ENCODE measurements around the gene TIMM13. TPM values are rescaled to one million over a fixed set of nuclear protein-coding genes. Genes with fewer than 3 reads are reported as not detected.

Gene TIMM13
- total and polyA plus RNA-seq, 8 donors = 37.7 to 71.8 (median 48.2) TPM

DNA sequence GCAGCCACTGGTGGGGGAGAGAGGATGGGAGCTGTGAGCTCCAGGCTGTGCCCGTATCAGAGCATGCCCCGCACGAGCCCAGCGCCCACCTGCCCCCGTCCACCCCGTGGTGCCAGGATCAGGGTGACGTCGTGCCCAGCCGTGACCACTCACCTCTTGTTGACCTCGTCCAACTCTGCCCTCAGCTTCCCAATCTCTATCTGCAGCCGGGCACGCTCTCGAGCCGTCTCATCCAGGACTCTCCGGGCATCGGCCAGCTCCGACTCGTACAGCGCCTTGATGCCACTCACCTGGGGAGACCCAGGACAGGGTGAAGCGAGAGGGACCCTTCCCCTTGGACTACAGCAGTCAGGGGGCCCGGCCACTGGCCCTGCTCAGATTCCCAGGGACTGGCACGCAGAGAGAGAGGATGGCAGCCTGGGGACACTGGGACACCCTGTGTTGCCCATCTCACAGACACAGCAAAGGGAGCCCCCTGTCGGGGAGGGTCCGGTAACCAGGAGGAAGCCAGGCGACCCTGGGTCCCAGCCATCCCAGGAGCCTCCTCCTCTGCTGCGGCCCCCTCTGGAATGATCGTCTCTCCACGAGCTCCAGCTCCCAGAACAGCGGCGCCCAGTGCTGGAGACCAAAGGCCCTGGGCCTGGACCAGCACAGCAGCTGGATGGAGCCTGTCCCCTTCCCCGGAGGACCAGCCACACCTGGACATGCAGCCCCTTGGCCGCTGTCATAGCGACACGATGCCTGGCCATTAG is 17.0 kb upstream of the TIMM13 start:
- H3K9me3 ChIP-seq = no peaks in the 10 kb centered on the region
- WGBS, 2 donors = 93 to 95% methylated on average over 34 of the region's 34 CpGs
- no peaks in the 10 kb centered on the region for H3K4me1 ChIP-seq
- intact Hi-C loops (cut with DNase I) = no loop called here
- no peaks in the 10 kb centered on the region for H3K27me3 ChIP-seq
- H3K36me3 ChIP-seq = no peaks in the 10 kb centered on the region
- no peak for FAIRE-seq
- ATAC-seq = no peak
- no peak overlapping the region for H3K27ac ChIP-seq
- H3K4me3 ChIP-seq = no peak overlapping the region
- no peak for DNase-seq
- no peak for TF ChIP-seq CTCF (IDR thresholded peaks at IDR 0.05)

- DNase-seq = no peak
- TF ChIP-seq CTCF (IDR thresholded peaks at IDR 0.05) = no peak
- WGBS, 2 donors = 91 to 92% methylated on average over 17 of the region's 17 CpGs
- intact Hi-C loops (cut with DNase I) = no loop called here
- Histone ChIP-seq H3K4me1 (no peaks in the 10 kb centered on the region), H3K27ac (no peak overlapping the region), H3K9me3 (no peaks in the 10 kb centered on the region), H3K27me3 (no peaks in the 10 kb centered on the region), H3K4me3 (no peak overlapping the region), H3K36me3 (no peaks in the 10 kb centered on the region)
- FAIRE-seq = no peak
- ATAC-seq = no peak
Measured at GRCh38 chr19:2443785-2444182, 16.4 kb upstream of the TIMM13 start.

DNA sequence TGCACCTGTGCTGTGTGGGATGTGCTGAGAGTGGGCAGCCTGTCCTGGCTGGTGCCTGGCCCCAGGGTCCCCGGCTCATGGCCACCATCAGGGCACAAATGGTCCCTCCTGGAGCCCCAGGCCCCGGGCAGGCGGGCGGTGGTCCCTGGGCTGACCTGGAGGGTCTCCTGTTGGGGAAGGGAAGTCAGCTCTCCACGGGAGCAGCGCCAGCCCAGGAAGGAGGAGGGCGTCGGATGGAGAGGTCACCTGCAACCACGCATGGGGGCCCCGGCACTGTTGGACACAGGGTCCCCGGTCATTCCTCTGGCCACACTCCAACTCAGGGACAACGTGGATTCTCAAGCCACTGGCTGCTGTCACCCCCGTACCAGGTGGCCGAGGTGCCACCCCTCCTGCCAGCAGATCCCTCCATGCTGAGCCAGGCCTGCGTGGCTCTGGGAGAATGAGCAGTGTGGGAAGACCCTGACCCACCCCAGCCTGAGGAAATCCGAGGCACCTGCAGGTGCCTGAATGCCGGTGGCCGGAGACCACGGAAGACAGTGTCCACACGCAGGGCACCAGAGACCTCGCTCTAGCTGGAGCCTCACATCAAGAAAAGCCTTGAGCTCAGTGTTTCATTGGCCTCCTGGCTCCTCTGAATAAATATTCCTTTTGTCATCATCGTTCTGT is 15.9 kb upstream of the TIMM13 start:
- Histone ChIP-seq H3K4me3 (no peak overlapping the region), H3K27ac (no peak overlapping the region), H3K9me3 (no peaks in the 10 kb centered on the region), H3K36me3 (no peaks in the 10 kb centered on the region), H3K4me1 (no peaks in the 10 kb centered on the region), H3K27me3 (no peaks in the 10 kb centered on the region)
- 93 to 96% methylated on average over 18 to 22 of the region's 22 CpGs for WGBS, 2 donors
- no peak for DNase-seq
- no peak for FAIRE-seq
- intact Hi-C loops (cut with DNase I) = no loop called here
- no peak for TF ChIP-seq CTCF (IDR thresholded peaks at IDR 0.05)
- ATAC-seq = no peak

DNA sequence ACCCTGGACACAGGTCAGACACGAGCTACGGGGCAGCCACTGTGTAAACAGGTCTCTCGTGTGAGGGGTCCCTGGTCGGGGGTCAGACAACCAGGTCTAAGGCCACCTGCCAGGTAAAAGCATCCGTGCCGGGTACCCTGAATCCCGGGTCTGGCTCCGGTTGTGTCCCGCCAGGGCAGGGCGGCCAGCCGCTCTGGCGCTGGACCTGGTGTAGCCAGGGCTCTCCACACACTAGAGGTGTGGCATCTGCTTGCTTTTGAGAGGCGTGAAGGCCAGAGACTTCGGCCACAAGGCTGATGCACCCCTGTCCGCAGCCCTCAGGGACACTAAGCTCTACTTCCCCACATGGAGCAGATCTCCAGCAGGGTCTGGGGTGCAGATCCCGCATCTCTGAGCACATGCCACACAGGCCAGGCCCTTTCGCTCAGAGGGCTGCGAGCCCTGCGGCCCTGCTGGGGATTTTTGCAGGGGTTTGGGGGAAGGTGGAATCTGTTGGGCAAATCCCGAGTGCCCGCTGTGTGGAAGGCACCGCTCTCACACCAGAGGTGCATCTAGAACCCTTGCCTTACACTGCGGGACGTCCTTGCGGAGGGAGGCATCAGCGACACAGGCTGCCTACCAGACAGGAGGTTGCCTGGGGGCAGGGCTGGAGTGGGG is 13.8 kb upstream of the TIMM13 start:
- no peaks in the 10 kb centered on the region for H3K4me1 ChIP-seq
- no peak overlapping the region for H3K4me3 ChIP-seq
- H3K9me3 ChIP-seq = no peaks in the 10 kb centered on the region
- FAIRE-seq (no peak), DNase-seq (no peak), ATAC-seq (no peak)
- H3K27me3 ChIP-seq = no peaks in the 10 kb centered on the region
- H3K27ac ChIP-seq = no peak overlapping the region
- WGBS, 2 donors = 96 to 98% methylated on average over 26 of the region's 26 CpGs
- intact Hi-C loops (cut with DNase I) = no loop called here
- TF ChIP-seq CTCF (IDR thresholded peaks at IDR 0.05) = no peak
- no peaks in the 10 kb centered on the region for H3K36me3 ChIP-seq

All from pancreas (tissue), 10 donors.